IMR-90 (cell line): ENCODE data around the gene RAB37. TPM values are rescaled to one million over a fixed set of nuclear protein-coding genes. Genes with fewer than 3 reads are reported as not detected.

ENCODE experiments used
- ATAC-seq: fragments of 200-7000 bp; cut with Tn5 transposase; 2 replicates; pipeline ENCODE4 v1.9.1; 2020; ENCODE audit warnings: low read depth, mild to moderate bottlenecking, moderate library complexity
- BruUV-seq: library from RNA; stranded (reverse); fragments of 400-500 nt; replicated peaks from 2 replicates; lab custom pipeline; 2021; lab: Mats Ljungman, UMichigan
- CTCF ChIA-PET: fragments of 300-600 bp; formaldehyde crosslinking; extraction: SDS; loops from one replicate; lab custom pipeline; 2021; ENCODE audit warnings: antibody characterized with exemption; lab: Yijun Ruan, JAX
- POLR2A ChIA-PET: fragments of 300-600 bp; sonication (Branson Sonifier 250); formaldehyde crosslinking; loops from one replicate; lab custom pipeline; 2022; ENCODE audit warnings: antibody characterized with exemption; ENCODE audit not compliant: unreplicated experiment; lab: Charles Lee
- DNase-seq: peaks from one replicate; pipeline ENCODE4 v3.0.0; 2013
- H2AFZ ChIP-seq: replicated peaks from 2 replicates; pipeline ENCODE3; 2013; ENCODE audit warnings: low read length, mild to moderate bottlenecking; ENCODE audit not compliant: poor library complexity
- H2AK5ac ChIP-seq: 2 replicates; pipeline ENCODE4 v1.6.1; 2013; ENCODE audit warnings: low read depth, low read length, inconsistent platforms
- H2AK9ac ChIP-seq: replicated peaks from 2 replicates; pipeline ENCODE3; 2013; ENCODE audit warnings: mild to moderate bottlenecking, low read depth, low read length, moderate library complexity; ENCODE audit not compliant: poor library complexity
- H2BK120ac ChIP-seq: 2 replicates; pipeline ENCODE4 v1.6.1; 2013; ENCODE audit warnings: low read depth, low read length, inconsistent platforms
- H2BK15ac ChIP-seq: 3 replicates; pipeline ENCODE4 v1.6.1; 2013; ENCODE audit warnings: low read depth, low read length, inconsistent platforms
- H2BK20ac ChIP-seq: 2 replicates; pipeline ENCODE4 v1.6.1; 2013; ENCODE audit warnings: low read depth, mild to moderate bottlenecking, inconsistent platforms, low read length, moderate library complexity
- H2BK5ac ChIP-seq: 2 replicates; pipeline ENCODE4 v1.6.1; 2013; ENCODE audit warnings: mild to moderate bottlenecking, low read depth, low read length, inconsistent platforms; ENCODE audit not compliant: poor library complexity, severe bottlenecking
- H3K14ac ChIP-seq: replicated peaks from 2 replicates; pipeline ENCODE4 v1.6.1; 2013; ENCODE audit warnings: low read depth, low read length, inconsistent platforms
- H3K18ac ChIP-seq: 2 replicates; pipeline ENCODE4 v1.6.1; 2013; ENCODE audit warnings: low read depth, low read length, control low read depth
- H3K23ac ChIP-seq: 2 replicates; pipeline ENCODE4 v1.6.1; 2013; ENCODE audit warnings: low read depth, low read length, inconsistent platforms
- H3K27ac ChIP-seq: 2 replicates; pipeline ENCODE4 v1.5.1; 2013; ENCODE audit warnings: mild to moderate bottlenecking, control low read depth, low read length; ENCODE audit not compliant: insufficient read depth
- H3K27me3 ChIP-seq: 2 replicates; pipeline ENCODE4 v1.6.1; 2013; ENCODE audit warnings: low read length; ENCODE audit not compliant: control insufficient read depth, insufficient read depth
- H3K36me3 ChIP-seq: 2 replicates; pipeline ENCODE4 v1.6.1; 2013; ENCODE audit warnings: low read length, mixed read lengths; ENCODE audit not compliant: control insufficient read depth, insufficient read depth
- H3K4ac ChIP-seq: 2 replicates; pipeline ENCODE4 v1.6.1; 2013; ENCODE audit warnings: low read depth, low read length, inconsistent platforms
- H3K4me1 ChIP-seq: 2 replicates; pipeline ENCODE4 v1.6.1; 2013; ENCODE audit warnings: low read length, mixed read lengths; ENCODE audit not compliant: control insufficient read depth, insufficient read depth
- H3K4me2 ChIP-seq: 2 replicates; pipeline ENCODE4 v1.6.1; 2013; ENCODE audit warnings: low read depth, mild to moderate bottlenecking, control low read depth, low read length, moderate library complexity
- H3K4me3 ChIP-seq: 2 replicates; pipeline ENCODE4 v1.5.1; 2013; ENCODE audit warnings: low read depth, mild to moderate bottlenecking, control low read depth, low read length, moderate library complexity; ENCODE audit not compliant: insufficient read depth
- H3K56ac ChIP-seq: 2 replicates; pipeline ENCODE4 v1.6.1; 2013; ENCODE audit warnings: low read length, inconsistent platforms; ENCODE audit not compliant: insufficient read depth; ENCODE audit errors: extremely low read depth
- H3K79me1 ChIP-seq, 2 experiments: 2 replicates each; pipeline ENCODE4 v1.6.1; 2013; ENCODE audit warnings: low read length in 2 of 2, inconsistent platforms in 1 of 2, low read depth in 1 of 2
- H3K9ac ChIP-seq: 2 replicates; pipeline ENCODE4 v1.6.1; 2013; ENCODE audit warnings: low read depth, low read length, control low read depth
- H3K9me1 ChIP-seq: 2 replicates; pipeline ENCODE4 v1.6.1; 2013; ENCODE audit warnings: low read length, inconsistent platforms; ENCODE audit not compliant: insufficient read depth
- H3K9me3 ChIP-seq: 2 replicates; pipeline ENCODE4 v1.6.1; 2013; ENCODE audit warnings: low read length; ENCODE audit not compliant: control insufficient read depth, insufficient read depth
- H4K20me1 ChIP-seq: 2 replicates; pipeline ENCODE4 v1.6.1; 2013; ENCODE audit warnings: low read length, inconsistent platforms; ENCODE audit not compliant: insufficient read depth
- H4K5ac ChIP-seq: 2 replicates; pipeline ENCODE4 v1.6.1; 2013; ENCODE audit warnings: mild to moderate bottlenecking, low read depth, low read length, control low read depth
- H4K8ac ChIP-seq, 2 experiments: 2 replicates each; pipeline ENCODE4 v1.6.1; 2013; ENCODE audit warnings: low read depth in 2 of 2, low read length in 2 of 2, control low read depth in 1 of 2, inconsistent platforms in 1 of 2
- H4K91ac ChIP-seq: 2 replicates; pipeline ENCODE4 v1.6.1; 2013; ENCODE audit warnings: low read depth, low read length, inconsistent platforms; ENCODE audit not compliant: insufficient read depth
- MAZ ChIP-seq: IDR thresholded peaks from 2 replicates; pipeline ENCODE4 v1.6.1; 2012; ENCODE audit warnings: low read depth, mild to moderate bottlenecking, low read length, improper control_type of control experiment, moderate library complexity, borderline replicate concordance
- NFE2L2 ChIP-seq: fragments of 150-350 bp; IDR thresholded peaks from 2 replicates; pipeline ENCODE4 v1.6.1; 2016; ENCODE audit warnings: low read depth, mild to moderate bottlenecking, low read length
- RAD21 ChIP-seq: IDR thresholded peaks from 2 replicates; pipeline ENCODE4 v1.6.1; 2012; ENCODE audit warnings: low read length, improper control_type of control experiment
- RCOR1 ChIP-seq: IDR thresholded peaks from 2 replicates; pipeline ENCODE4 v1.6.1; 2012; ENCODE audit warnings: mild to moderate bottlenecking, low read length, improper control_type of control experiment; ENCODE audit not compliant: insufficient replicate concordance
- SMC3 ChIP-seq: fragments of 150-350 bp; IDR thresholded peaks from 2 replicates; pipeline ENCODE4 v1.6.1; 2016; ENCODE audit warnings: low read depth, mild to moderate bottlenecking, antibody characterized with exemption, low read length, moderate library complexity
- WGBS, 2 experiments: methylation state at CpG; one replicate each; pipeline versions ENCODE4 v1.1.5 to v1.1.7; 2013; ENCODE audit warnings: missing lambda C conversion rate in 2 of 2; ENCODE audit not compliant: insufficient read length in 1 of 2; ENCODE audit errors: extremely low coverage in 2 of 2; 5-methylcytosine and 5-hydroxymethylcytosine counted together
- dilution Hi-C: fragments of 300-500 bp; cut with HindIII; formaldehyde crosslinking; loops from one replicate; pipeline ENCODE4 v1.14.3; 2018; ENCODE audit warnings: low sequenced_read_pairs; ENCODE audit not compliant: unreplicated experiment
- in situ Hi-C: fragments of 300-500 bp; cut with MboI; formaldehyde crosslinking; loops from 3 replicates; pipeline ENCODE4 v1.14.3; 2019; ENCODE audit warnings: low sequenced_read_pairs, inconsistent platforms, mixed read lengths
- intact Hi-C: fragments of 100-400 bp; cut with micrococcal nuclease; formaldehyde crosslinking; loops from 2 replicates; pipeline ENCODE4 v1.10.0; 2022
- polyA plus RNA-seq, 3 experiments: library from polyadenylated mRNA; depleted of rRNA; stranded (reverse); fragments of >200 nt; gene quantifications; 2 replicates each; pipeline ENCODE4 v1.2.3, GENCODE V29; 2012; ENCODE audit warnings: low replicate concordance in 1 of 3
- total RNA-seq: library from RNA; depleted of rRNA; stranded (reverse); fragments of >200 nt; gene quantifications from 2 replicates; pipeline ENCODE4 v1.2.3, GENCODE V29; 2012
- TF ChIP-seq, protein P1 (sequence below): fragments of 150-350 bp; IDR thresholded peaks from 2 replicates; pipeline ENCODE4 v1.6.1; 2017; ENCODE audit warnings: mild to moderate bottlenecking, antibody characterized with exemption, low read length, low read depth
- TF ChIP-seq, protein P2 (sequence below): fragments of 150-350 bp; IDR thresholded peaks from 2 replicates; pipeline ENCODE4 v1.6.1; 2016; ENCODE audit warnings: low read depth, mild to moderate bottlenecking, low read length, moderate library complexity, borderline replicate concordance

Gene RAB37
- total and polyA plus RNA-seq, 2 of the 4 experiments (the other 2 are of a cell fraction) = 0.19 TPM; not detected in 1

DNA sequence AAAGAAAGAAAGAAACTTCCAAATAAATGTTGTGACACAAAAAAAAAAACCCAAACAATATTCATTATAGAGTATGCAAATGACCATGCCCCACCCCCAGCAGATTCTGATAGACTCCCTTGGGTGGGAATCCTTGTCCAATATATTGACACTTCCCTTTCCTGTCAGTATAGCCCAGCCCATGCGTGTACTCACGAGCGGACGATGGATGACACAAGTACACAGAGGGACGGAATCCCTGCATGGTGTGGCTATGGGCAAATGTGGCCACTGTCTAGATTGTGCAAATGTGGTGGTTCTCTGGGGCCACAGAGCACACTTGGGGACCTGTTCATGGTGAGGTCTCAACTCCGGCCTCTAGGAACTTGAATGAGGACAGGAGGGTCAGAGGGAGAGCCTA lies 3.1 kb downstream of the RAB37 start:
- Histone ChIP-seq H3K4me3 (no peak overlapping the region), H3K23ac (no peak overlapping the region), H3K9ac (no peak overlapping the region), H2AK5ac (no peak overlapping the region), H3K9me1 (0 out of 2 replicates have a peak, but pooled peaks cover 3% of the 10 kb centered on the region), H3K9me3 (no peaks in the 10 kb centered on the region), H3K27me3 (peaks cover 42% of the 10 kb centered on the region), H2AK9ac (no peak overlapping the region), H3K4me1 (peaks cover 7% of the 10 kb centered on the region; the same call in 1 of the 2 replicates), H4K5ac (no peak overlapping the region), H4K91ac (no peak overlapping the region), H3K18ac (no peak overlapping the region), H4K20me1 (no peaks in the 10 kb centered on the region), H3K56ac (no peak overlapping the region), H3K4me2 (no peak overlapping the region), H2BK5ac (no peak overlapping the region), H3K14ac (no peak overlapping the region), H2BK120ac (no peak overlapping the region), H2AFZ (no peak overlapping the region), H2BK20ac (no peak overlapping the region), H3K36me3 (no peaks in the 10 kb centered on the region), H2BK15ac (no peak overlapping the region), H3K4ac (no peak overlapping the region), H4K8ac (no peak overlapping the region), H3K27ac (no peak overlapping the region), H3K79me1 (no peaks in the 10 kb centered on the region)
- DNase-seq = no peak
- ChIA-PET POLR2A (no interaction called here), CTCF (no interaction called here)
- no TSS peak for BruUV-seq
- dilution Hi-C loops = no loop called here
- no peak for ATAC-seq
- 87% methylated on average over 3 of the region's 6 CpGs; no CpG with 5 or more reads in 1 of the 2 experiments for WGBS, 2 experiments
- no peak for TF ChIP-seq RCOR1
- TF ChIP-seq, protein P1, sequence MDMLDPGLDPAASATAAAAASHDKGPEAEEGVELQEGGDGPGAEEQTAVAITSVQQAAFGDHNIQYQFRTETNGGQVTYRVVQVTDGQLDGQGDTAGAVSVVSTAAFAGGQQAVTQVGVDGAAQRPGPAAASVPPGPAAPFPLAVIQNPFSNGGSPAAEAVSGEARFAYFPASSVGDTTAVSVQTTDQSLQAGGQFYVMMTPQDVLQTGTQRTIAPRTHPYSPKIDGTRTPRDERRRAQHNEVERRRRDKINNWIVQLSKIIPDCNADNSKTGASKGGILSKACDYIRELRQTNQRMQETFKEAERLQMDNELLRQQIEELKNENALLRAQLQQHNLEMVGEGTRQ = no peak
- TF ChIP-seq NFE2L2 = no peak
- no peak for TF ChIP-seq SMC3
- TF ChIP-seq MAZ = no peak
- TF ChIP-seq, protein P2, sequence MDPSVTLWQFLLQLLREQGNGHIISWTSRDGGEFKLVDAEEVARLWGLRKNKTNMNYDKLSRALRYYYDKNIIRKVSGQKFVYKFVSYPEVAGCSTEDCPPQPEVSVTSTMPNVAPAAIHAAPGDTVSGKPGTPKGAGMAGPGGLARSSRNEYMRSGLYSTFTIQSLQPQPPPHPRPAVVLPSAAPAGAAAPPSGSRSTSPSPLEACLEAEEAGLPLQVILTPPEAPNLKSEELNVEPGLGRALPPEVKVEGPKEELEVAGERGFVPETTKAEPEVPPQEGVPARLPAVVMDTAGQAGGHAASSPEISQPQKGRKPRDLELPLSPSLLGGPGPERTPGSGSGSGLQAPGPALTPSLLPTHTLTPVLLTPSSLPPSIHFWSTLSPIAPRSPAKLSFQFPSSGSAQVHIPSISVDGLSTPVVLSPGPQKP = no peak
- no peak for TF ChIP-seq RAD21
- intact Hi-C loops = no loop called here
- in situ Hi-C loops = loop anchor here (5.0 to 10.0 kb wide), 2 partner anchors 127 to 215 kb away; no protein-coding TSS in a partner anchor
